COLO668 (cell line): ENCODE data around the gene MAD1L1.

Experiments used
- DNase-seq: peaks from one replicate; lab custom pipeline; 2025; ENCODE audit not compliant: unreplicated experiment; lab: John Stamatoyannopoulos, UW

The MAD1L1 gene

DNA sequence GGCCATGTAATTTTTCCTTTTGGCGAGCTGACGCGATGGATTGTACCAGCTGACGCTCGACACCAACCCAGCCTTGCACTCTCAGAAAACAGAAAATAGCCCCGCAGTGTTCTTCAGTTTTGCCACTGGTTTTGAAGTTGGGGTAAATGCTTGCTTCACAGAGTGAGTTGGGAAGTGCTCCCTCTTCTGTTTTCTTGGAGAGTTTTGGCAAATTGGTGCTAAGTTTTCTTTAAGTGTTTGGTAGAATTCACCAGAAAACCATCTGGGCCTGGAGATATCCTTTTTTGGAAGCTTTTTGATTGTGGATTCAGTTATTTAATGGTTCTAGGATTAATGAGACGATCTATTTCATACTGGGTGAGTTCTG, 309.9 kb downstream of the MAD1L1 start:
- no peak for DNase-seq

DNA sequence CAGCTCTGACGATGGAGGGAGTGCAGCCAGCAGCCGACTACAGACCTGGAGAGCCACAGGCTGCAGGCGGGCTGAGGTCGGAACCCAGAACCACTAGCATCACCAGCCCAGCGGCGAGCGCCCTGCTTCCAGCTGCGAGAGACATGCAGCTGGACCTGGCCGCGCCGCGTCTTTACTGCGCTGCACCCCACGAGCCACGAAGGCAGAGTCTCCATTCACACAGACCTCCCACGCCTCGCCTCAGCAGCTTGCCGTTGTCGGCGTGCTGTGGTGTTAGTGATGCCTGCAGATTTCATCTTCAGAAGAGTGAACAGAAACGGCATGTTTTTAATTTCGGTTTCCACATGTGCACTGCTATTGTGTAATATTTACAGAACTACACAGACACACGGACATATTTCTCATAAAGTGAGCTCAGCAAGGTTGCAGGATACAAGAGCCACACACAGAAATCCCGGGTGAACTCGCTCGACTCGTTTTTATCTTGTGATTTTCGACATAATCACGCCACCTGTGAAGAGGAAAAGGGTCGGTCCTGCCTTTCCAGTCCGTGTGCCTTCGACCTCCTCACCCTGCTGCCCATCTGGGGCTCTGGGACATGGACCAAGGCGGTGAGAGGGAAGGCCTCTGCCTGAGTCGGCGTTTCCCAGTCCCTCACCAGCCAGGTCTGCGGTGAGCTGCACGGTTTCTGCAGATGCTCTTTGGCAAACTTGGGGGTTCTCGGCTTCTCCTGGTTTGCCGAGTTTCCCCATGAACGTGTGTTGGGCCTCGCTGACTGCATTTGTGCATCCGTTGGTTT, 310.5 kb downstream of the MAD1L1 start:
- no peak for DNase-seq

DNA sequence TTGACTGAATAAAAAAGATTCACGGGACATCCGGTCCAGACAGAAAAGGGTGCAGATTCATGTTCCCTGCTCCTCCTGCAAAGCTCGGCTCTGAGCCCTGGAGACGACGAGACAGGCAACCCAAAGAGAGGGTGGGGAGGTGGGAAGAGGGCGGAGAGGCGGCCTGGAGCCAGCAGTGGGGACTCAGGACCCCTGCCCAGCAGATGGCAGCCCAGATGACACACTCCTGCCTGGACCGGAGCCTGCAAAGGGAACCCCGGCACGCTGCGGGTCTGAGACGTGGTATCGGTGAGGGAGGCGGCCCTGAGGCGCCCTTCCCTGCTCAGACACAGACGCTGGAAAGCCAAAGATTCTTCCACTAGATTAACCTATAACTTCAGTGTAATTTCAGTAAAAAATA, 311.9 kb downstream of the MAD1L1 start:
- no peak for DNase-seq

DNA sequence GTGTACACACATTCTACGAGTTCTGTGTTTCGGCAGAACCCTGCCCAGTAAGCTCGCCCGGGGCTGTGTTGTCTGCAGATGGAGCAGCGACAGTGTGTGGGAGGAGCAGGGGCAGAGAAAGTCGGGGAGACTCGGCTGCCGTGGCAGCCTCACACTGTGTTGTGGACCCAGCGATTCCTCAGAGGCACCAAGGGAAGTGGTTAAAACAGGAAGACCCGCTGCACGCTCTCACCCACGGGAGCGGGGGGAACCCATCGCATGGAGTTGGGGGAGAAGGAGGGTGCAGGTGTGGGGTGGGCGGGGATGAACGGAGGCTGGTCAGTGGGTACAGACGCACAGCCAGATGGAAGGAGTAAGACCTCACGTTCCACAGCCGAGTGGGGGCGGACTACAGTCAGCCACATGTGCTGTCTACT, 312.5 kb downstream of the MAD1L1 start:
- no peak for DNase-seq

DNA sequence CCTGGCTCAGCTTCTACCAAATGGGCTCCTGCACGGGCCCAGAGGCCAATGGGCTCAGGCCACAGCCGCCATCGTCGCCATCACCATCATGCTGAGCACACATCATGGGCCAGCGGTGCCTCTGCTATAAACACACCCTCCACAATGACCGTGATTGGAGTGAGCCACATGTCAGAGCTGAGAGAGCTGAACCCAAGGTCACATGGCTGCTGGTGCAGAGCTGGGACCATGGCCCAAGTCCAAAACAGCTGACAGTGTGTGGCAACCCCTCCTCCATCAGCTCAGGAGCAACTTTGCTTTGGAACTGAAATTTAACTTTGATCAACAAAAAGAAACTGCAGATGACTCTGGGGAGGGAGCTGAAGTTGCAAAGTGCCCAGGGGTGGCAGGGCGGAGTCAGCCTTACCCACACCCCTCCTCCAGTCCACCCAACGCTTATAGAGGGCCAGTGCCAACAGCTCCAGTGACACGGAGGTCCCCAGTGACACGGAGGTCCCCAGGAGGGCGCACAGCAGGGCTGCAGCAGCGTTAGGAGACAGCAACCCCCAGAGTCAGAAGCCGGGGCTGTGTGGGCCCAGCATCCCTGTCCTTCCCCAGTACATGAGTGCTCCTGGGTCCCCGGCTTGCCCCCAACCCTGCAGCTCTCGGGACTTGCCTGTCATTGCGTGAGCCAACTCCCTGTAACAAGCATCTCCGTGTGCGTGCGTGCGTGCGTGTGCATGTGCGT, 313.0 kb downstream of the MAD1L1 start:
- DNase-seq, result no peak

DNA sequence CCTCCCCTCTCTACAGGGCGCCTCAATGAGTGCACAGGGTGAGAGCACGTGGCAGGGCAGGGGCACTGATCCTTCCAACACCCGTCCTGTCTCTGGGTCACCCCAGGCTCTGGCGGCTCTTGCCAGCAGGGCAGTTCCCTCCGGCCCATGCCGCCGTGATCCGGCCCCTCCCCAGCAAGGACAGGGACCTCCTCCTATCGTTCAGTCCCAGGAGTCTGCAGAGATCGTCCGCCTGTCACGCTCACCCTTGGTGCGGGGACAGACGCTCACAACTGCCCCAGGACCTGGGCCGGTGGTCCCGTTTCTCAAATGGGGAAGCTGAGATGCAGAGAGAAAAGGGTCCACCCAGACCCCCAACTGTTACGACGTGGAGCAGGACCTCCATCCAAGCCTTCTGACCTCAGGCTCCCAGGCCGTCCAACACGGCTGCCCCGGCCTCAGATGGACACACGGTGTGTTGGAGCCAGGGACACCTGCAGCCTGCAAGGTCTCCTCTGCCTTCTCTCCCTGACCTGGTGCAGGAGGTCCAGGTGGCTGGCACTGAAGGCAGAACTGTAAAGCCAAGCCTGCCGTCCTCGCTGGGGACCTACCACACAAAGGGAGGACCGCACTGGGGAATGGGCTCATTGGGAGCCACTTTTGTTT, 313.7 kb downstream of the MAD1L1 start:
- DNase-seq, result no peak

DNA sequence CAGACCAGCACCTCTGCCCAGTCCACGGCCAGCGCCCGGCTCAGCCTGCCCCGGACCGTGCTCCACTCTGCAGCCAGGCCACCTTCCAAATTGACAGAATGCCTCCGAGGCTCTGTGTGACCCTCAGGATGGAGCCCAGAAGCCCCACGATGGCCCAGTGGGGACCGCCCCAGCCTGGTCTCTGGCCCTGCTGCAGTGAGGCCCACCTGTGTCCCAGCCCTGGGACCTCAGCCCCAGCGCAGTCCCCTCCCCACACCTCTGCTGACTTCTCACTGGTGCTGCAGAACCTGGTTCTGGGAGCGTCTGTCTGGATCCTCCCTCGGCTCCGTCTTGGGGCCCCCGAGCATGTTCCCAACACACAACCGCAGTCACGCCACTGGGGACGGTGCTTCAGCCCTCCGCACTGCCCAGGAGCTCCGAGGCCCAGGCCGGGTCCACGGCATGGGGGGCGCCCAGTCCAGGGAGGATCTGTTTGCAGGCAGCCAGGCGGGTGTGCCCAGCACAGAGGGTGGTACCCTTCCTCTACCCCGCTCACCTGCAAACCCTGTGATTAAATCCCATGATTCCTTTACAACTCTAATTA, 314.6 kb downstream of the MAD1L1 start:
- no peak for DNase-seq

DNA sequence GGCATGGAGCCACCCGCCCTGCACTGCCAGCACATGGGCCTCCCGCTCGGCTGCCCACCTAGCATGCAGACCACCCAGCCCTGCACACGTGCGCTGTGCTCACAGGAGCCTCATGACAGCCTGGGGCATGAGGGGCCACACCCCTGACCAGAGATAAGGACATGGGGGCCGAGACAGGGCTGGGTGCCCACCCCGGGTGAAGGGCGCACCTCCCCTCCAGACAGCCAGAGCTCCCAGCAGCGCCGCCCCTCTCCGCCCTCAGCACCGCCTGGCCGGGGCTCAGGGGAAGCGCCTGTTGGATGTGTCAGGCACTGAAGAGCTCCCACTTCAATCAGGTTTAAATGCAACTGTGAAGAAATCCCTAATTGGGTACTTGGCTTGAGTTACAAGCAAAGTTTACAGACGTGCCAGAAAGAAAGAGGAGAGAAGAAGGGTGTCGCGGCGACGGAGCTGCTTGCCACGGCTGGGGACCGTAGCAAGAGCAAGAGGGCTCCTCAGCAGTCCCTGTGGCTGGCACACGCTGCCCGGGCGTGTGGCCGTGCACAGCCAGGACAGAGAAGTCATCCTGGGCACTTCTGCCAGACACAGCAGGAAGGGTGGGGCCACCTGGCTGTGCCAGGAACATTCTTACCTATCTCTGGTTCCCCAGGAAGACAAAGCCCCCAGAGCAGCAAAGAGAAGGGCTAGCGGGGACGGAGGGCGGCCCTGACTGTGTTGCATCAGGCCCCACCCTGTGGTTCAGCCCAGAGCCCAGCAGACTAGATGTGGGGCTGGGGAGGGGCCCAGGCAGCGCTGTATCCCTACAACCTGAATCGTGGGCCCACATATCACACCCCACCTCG, 315.3 kb downstream of the MAD1L1 start:
- DNase-seq, result no peak

DNA sequence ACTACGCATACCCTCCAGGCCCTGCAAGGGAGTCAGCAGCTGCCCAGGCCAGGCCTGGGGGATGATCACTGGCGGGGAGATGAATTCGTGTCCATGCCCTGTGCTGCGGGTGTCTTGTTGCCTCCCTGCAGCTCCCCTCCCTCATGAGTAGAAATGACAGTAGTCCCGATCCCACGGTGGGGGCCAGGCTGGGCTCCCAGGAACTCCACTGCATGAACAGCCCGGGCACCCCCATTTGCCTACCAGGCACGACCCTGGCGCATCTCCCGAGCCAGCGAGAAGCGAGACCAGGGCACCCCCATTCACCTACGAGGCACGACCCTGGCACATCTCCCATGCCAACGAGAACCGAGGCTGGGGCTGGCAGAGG, 316.2 kb downstream of the MAD1L1 start:
- no peak for DNase-seq

DNA sequence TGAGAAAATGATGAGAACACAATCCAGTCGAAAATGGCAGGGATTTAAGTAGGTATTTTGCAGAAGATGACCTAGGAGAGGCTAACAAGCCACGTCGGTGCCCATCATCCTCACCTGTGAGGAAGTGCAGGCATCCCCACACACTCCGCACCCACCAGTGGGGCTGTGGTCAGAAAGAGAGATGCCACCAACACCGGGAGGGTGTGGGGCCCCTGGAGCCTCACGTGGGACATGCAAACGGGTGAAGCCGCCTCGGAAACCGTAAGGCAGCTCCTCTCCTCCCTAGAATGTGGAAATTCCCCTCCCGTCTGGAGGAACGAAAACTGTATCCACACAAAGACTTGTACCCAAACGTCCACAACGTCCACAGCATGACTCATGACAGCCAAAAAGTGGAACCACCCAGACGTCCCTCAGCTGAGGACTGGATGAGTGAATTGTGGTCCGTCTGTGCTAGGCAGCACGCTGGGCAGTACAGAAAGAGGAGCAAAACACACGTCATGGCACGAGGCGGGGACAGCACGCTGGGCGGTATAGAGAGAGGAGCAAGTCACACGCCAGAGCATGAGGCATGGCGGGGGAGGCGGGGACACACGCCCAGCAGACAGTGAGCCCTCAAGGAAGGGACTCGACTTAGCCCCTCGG, 316.7 kb downstream of the MAD1L1 start:
- DNase-seq, result no peak

DNA sequence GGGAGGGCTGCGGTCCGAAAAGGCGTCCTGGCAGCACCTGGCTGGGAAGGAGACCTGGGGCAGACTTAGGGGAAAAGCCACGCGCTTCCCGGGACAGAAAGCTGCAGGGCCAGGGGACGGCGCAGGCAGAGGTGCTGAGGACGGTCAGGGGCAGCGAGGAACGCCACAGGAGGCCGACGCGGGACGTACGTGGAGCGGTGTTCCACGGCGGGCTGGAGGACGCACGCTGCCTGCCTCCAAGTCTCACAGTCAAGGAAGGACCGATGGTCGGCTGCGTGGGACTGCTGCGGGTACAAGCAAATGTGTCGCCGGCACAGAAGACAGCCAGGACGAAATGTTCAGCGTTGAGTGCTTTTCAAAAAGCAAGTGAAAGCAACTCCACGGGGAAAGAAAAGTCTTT, 317.4 kb downstream of the MAD1L1 start:
- DNase-seq, result no peak

DNA sequence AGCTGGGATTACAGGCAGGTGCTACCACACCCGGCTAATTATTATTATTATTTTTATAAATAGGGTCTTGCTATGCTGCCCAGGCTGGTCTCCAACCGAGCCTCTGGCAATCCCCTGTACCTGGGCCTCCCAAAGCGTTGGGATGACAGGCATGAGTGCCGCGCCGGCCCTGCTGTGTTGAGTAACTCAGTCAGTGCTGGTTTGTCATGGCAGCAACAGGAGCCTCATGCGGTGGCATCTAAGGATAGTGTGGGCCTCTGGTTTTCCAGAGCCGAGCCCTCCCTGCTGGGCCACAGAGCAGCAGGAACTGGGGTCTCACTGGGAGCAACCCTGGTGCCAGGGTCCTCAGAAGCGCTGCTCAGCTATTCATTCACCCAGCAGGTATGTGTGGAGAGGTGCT, 318.0 kb downstream of the MAD1L1 start:
- no peak for DNase-seq

DNA sequence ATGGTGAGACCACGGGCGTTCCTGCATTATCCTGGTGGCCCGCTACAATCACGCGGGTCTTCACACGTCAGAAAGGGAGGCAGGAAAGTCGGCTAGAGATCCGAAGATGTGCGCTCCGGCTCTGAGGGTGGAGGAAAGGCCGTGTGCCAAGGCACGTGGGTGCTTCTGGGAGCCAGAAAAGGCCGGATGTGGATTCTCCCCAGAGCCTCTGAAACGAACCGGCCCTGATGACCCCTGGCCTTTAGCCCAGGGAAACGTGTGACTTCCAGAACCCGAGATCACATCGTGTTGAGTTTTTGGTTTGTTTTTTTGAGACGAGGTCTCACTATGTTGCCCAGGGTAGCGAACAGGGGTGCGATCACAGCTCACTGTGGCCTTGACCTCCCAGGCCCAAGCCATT, 318.4 kb downstream of the MAD1L1 start:
- DNase-seq, result no peak

DNA sequence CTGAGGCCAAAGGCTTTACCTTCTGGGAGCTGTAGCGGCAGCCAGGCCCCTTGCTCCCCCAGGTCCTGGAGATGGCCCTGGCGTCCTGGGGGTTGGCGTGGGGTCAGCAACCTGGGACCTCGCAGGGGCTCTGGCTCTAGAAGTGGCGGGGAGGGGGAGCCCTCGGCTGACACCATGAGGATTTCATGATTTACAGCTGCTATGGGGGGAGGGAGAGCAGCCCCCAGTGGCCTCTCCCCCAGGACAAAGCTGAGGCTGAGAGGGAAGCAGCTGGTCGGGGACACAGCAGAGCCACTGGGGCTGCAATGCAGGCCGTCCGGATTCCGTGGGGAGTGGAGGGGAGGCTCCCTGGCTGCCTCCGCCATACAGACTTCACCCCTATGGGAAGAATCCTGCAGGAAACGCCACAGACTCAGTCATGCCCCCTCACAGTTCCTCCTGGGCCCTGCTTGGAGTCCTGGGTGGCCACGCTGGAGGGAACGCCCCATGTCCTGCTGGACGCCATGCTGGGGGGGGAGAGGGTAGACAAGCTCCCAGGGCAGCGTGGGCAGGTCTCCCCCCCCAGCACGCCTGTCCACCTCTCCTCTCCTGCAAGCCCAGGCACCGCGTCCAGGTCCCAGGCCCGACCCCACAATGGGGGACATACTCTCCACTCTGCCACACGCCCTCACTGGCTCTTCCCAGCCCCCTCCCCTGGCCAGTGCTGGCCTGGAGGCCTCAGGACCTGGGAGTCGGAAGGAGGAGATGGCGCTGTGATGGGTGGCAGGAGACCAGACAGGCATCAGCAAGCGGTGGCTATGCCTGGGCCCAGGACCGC, 319.1 kb downstream of the MAD1L1 start:
- DNase-seq, result no peak

DNA sequence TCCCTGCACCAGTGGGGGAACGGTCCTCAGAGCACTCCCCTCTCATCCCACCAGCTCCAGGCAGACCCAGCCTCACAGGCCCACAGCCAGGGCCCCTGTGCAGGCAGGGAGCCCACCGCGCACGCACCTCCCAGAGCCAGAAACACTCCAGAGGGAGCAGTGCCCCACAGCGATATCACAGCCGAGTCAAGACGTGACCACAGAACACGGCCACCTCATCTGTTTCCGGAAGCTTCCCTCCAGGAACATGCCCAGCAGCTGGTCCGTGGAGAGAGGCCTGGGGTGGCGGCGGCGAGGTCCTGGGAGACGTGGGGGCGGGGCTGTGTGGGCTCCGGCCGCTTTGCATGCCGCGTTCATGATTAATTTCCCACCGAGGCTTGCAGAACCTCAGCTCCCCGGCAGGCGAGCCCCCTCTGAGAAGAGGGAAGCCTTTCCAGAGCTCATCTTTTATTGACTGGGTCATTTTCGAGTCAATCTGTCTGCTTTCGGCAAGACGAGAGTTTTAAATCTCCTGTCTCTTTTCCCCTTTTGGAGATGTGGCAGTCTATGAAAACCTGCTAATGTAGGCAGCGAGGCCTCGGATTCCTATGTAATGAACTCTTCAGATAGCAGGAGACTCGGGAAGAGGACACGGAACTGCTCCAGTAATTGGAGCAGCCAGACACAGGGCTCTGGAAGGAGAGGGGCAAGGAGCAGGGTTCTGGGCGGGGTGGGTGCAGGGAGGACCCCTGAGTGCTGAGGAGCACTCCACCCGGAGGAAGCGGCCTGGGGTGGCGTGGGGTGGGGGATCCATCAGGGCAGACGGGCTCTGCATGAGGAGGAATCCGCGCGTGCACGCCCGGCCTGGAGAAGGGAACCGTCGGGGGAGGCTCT, 319.9 kb downstream of the MAD1L1 start:
- no peak for DNase-seq

DNA sequence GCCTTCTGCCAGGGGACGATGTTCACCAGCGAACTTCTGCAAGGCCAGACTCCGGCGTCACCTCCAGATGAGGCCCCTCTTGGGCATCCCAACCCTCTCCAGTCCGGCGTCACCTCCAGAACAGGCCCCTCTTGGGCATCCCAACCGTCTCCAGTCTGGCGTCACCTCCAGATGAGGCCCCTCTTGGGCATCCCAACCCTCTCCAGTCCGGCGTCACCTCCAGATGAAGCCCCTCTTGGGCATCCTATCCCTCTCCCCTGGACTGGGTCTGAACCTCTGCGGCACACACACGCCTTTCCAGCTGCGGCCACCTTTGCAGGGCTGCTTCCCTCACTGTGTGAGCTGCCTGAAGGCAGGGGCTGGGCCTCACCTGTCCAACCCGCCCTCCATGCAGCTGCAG, 321.2 kb downstream of the MAD1L1 start:
- no peak for DNase-seq

DNA sequence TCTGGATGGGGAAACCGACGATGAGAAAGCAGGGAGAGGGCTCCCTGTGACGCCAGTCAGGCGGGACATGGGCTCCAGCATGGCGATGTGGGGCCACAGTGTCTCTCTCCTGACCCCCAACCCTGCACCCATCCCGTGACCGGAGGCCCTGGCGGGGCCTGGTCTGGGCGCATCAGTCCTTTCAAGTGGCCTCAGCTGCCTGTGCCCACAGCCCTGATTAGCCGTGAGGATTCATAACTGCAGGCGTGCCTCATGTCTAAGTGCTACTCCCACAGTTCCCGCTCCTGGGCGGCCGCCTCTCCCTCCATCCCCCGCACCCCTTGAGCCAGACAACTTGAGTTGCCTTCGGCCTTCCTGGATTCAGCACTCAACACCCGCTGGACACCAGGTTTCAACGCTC, 321.9 kb downstream of the MAD1L1 start:
- DNase-seq, result no peak

DNA sequence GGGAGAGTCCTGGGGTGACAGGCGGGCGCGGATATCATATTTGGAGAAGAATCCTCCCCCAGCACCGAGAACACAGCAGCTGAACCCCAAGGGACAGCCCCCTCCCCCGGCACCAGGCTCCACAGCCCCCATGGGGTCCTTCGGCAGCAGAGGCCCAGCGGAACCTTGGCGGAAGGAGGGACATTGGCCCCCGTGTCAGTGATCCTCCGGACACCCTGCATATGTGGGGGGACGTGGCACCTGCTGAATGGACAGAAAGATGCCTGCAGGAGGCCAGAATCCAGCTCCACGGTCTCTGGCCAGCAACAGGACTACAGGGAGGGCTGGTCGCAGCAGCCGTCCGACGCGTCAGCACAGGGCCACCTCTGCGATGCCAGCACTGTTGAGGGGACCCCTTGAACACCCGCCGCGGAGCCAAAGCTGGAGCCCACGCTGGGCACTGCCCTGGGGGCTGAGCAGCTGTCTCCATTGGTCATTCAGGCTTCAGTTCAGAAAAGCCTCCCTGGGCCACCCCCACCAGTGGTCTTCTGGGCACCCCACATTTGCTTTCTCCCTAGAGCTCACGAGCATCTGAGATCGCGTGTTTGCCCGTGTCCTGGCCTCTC, 322.6 kb downstream of the MAD1L1 start:
- DNase-seq, result no peak
